ENCODE measurements around the gene OR4F15.

DNA sequence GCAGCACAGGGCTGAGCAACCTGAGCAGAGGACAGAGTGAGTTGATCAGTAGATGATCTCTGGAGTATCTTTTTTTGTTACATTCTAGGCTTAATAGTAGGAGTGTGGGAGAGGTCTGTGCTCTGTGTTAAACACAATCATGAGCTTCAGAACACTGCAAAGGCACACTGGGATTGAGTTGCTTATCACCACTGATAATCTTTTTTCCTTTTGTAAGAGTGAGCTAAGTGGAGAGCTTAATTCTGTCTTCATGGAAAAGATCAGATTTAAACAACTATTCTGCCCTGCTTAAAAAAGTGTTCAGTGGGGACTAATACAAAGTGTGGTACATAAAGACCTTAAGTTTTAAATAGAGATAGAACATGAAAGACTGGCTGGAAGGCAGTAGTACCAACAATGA is 7.6 kb upstream of the OR4F15 start:
- no peak for TF ChIP-seq EZH2phosphoT487 (IDR thresholded peaks at IDR 0.05; ENCODE audit: borderline replicate concordance, low read length)
- TF ChIP-seq, protein P1, sequence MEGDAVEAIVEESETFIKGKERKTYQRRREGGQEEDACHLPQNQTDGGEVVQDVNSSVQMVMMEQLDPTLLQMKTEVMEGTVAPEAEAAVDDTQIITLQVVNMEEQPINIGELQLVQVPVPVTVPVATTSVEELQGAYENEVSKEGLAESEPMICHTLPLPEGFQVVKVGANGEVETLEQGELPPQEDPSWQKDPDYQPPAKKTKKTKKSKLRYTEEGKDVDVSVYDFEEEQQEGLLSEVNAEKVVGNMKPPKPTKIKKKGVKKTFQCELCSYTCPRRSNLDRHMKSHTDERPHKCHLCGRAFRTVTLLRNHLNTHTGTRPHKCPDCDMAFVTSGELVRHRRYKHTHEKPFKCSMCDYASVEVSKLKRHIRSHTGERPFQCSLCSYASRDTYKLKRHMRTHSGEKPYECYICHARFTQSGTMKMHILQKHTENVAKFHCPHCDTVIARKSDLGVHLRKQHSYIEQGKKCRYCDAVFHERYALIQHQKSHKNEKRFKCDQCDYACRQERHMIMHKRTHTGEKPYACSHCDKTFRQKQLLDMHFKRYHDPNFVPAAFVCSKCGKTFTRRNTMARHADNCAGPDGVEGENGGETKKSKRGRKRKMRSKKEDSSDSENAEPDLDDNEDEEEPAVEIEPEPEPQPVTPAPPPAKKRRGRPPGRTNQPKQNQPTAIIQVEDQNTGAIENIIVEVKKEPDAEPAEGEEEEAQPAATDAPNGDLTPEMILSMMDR (IDR thresholded peaks at IDR 0.05; ENCODE audit: low read depth, low read length, poor library complexity, severe bottlenecking), result no peak
